ENCODE measurements around the gene HIPK1. TPM values are rescaled to one million over a fixed set of nuclear protein-coding genes. Genes with fewer than 3 reads are reported as not detected.

The HIPK1 gene
- total RNA-seq, 2 experiments from 2014 or later, result 89.3 to 92.7 TPM

- CTCF ChIA-PET, result interaction anchor here (0.7 to 7.4 kb wide), 14 partner anchors 9 to 172 kb away, joined by 3 to 121 read pairs (median 4); partner anchors contain the start of genes AP4B1 and DCLRE1B
- Mint-ChIP-seq H3K27me3 (ENCODE audit: low read depth) (no peaks in the 10 kb centered on the region), H3K4me1 (ENCODE audit: low read depth) (peaks cover 64% of the 10 kb centered on the region), H3K36me3 (ENCODE audit: low read depth) (peaks cover 28% of the 10 kb centered on the region), H3K27ac (peak overlapping the region; percentile 94), H3K4me3 (peak overlapping the region; percentile 91), H3K9me3 (ENCODE audit: insufficient read depth) (no peaks in the 10 kb centered on the region)
- no peak for DNase-seq
- no peak for ATAC-seq
- POLR2A ChIA-PET, result interaction anchor here (0.8 to 5.5 kb wide), 10 partner anchors 9 to 172 kb away, joined by 3 to 110 read pairs (median 10); partner anchors contain the start of genes AP4B1, DCLRE1B, PHTF1 and RSBN1
Measured at GRCh38 chr1:113931451-113931851, 2.3 kb downstream of the HIPK1 start.

GRCh38 chr1:113934006-113934405 lies 4.9 kb downstream of the HIPK1 start:
- Mint-ChIP-seq H3K36me3 (ENCODE audit: low read depth) (peaks cover 38% of the 10 kb centered on the region), H3K27ac (peak overlapping the region; percentile 94), H3K4me3 (peak overlapping the region; percentile 91), H3K9me3 (ENCODE audit: insufficient read depth) (no peaks in the 10 kb centered on the region), H3K27me3 (ENCODE audit: low read depth) (no peaks in the 10 kb centered on the region), H3K4me1 (ENCODE audit: low read depth) (peaks cover 77% of the 10 kb centered on the region)
- DNase-seq (no peak), ATAC-seq (no peak)
- ChIA-PET POLR2A (interaction anchor here (0.7 to 1.3 kb wide), 3 partner anchors 12 to 122 kb away, joined by 3 to 6 read pairs (median 3); partner anchors contain the start of gene RSBN1), CTCF (interaction anchor here (0.6 to 7.4 kb wide), 4 partner anchors 16 to 118 kb away, joined by 3 to 121 read pairs (median 4); no protein-coding TSS in a partner anchor)

DNA sequence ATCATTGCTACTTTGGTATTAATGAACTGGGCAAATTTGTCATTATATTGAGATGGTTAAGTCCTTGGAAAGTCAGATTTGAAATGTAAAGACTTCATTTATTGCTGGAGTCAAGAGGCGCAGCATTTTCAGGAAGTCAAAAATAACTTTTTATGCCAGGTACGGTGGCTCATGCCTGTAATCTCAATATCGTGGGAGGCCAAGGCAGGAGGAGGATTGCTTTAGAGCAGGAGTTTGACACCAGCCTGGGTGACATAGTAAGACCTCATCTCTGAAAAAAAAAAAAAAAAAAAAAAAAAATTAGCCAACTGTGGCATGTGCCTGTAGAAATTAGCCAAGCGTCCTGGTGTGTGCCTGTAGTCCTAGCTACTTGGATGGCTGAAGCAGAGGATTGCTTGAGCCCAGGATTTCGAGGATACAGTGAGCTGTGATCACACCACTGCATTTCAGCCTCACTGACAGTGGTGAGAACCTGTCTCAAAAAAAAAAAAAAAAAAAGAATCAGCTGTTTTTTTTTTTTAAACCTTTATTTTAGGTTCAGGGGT lies 5.5 kb downstream of the HIPK1 start:
- Mint-ChIP-seq H3K27ac (no peak overlapping the region), H3K36me3 (ENCODE audit: low read depth) (peaks cover 43% of the 10 kb centered on the region), H3K9me3 (ENCODE audit: insufficient read depth) (no peaks in the 10 kb centered on the region), H3K4me1 (ENCODE audit: low read depth) (peaks cover 82% of the 10 kb centered on the region), H3K4me3 (no peak overlapping the region), H3K27me3 (ENCODE audit: low read depth) (no peaks in the 10 kb centered on the region)
- ATAC-seq (no peak), DNase-seq (no peak)
- ChIA-PET POLR2A (interaction anchor here (0.5 kb wide), 1 partner anchor 72 kb away, joined by 3 read pairs; no protein-coding TSS in a partner anchor), CTCF (interaction anchor here (0.8 to 7.4 kb wide), 3 partner anchors 15 to 43 kb away, joined by 3 to 121 read pairs (median 6); no protein-coding TSS in a partner anchor)

DNA sequence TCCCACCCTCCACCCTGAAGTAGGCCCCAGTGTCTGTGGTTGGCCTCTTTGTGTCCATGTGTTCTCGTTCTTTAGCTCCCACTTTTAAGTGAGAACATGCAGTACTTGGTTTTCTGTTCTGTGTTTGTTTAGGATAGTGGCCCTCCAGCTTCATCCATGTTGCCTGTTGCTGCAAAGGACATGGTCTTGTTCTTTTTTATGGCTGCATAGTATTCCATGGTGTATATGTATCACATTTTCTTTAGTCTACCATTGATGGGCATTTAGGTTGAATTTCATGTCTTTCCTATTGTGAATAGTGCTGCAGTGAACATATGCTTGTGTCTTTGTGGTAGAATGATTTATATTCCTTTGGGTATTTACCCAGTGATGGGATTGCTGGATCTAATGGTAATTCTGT lies 6.1 kb downstream of the HIPK1 start:
- H3K27me3 Mint-ChIP-seq (ENCODE audit: low read depth), result no peaks in the 10 kb centered on the region
- peaks cover 44% of the 10 kb centered on the region for H3K36me3 Mint-ChIP-seq (ENCODE audit: low read depth)
- no peak for ATAC-seq
- H3K27ac Mint-ChIP-seq, result no peak overlapping the region
- no peak for DNase-seq
- H3K4me3 Mint-ChIP-seq, result no peak overlapping the region
- H3K4me1 Mint-ChIP-seq (ENCODE audit: low read depth), result peaks cover 88% of the 10 kb centered on the region
- POLR2A ChIA-PET, result no interaction called here
- CTCF ChIA-PET, result interaction anchor here (2.8 to 7.4 kb wide), 2 partner anchors 12 to 15 kb away, joined by 20 to 121 read pairs; no protein-coding TSS in a partner anchor
- no peaks in the 10 kb centered on the region for H3K9me3 Mint-ChIP-seq (ENCODE audit: insufficient read depth)

GRCh38 chr1:113935970-113936369 lies 6.8 kb downstream of the HIPK1 start:
- DNase-seq, result no peak
- ChIA-PET POLR2A (no interaction called here), CTCF (interaction anchor here (2.8 kb wide), 1 partner anchor 12 kb away, joined by 20 read pairs; no protein-coding TSS in a partner anchor)
- no peak for ATAC-seq
- H3K27ac Mint-ChIP-seq, result peak overlapping the region; percentile 15
- no peaks in the 10 kb centered on the region for H3K9me3 Mint-ChIP-seq (ENCODE audit: insufficient read depth)
- peaks cover 51% of the 10 kb centered on the region for H3K36me3 Mint-ChIP-seq (ENCODE audit: low read depth)
- H3K4me3 Mint-ChIP-seq, result no peak overlapping the region
- H3K27me3 Mint-ChIP-seq (ENCODE audit: low read depth), result no peaks in the 10 kb centered on the region
- H3K4me1 Mint-ChIP-seq (ENCODE audit: low read depth), result peaks cover 92% of the 10 kb centered on the region

DNA sequence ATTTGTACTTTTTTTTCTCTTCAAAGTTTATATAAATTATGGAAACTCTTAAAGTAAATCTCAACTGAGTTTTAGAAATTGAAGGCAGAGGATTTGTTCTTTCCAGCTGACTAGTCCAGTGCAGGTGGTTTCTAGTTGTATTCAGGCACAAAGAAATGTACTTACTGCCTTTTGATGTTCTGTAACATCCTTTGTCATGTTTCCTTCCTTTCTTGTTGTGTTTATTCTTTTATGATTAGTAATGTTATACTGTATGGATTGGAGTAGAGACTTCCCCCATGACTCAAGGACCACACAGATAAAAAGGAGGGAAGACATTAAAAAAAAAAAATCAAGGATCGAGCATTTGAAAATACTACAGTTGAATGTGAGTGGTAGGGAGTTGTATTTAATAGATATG lies 8.0 kb downstream of the HIPK1 start:
- ATAC-seq, result no peak
- CTCF ChIA-PET, result interaction anchor here (2.8 kb wide), 1 partner anchor 10 kb away, joined by 20 read pairs; no protein-coding TSS in a partner anchor
- Mint-ChIP-seq H3K4me1 (ENCODE audit: low read depth) (peaks cover 88% of the 10 kb centered on the region), H3K27ac (peak overlapping the region; percentile 40), H3K9me3 (ENCODE audit: insufficient read depth) (no peaks in the 10 kb centered on the region), H3K36me3 (ENCODE audit: low read depth) (peaks cover 59% of the 10 kb centered on the region), H3K27me3 (ENCODE audit: low read depth) (no peaks in the 10 kb centered on the region), H3K4me3 (no peak overlapping the region)
- no peak for DNase-seq
- POLR2A ChIA-PET, result no interaction called here

DNA sequence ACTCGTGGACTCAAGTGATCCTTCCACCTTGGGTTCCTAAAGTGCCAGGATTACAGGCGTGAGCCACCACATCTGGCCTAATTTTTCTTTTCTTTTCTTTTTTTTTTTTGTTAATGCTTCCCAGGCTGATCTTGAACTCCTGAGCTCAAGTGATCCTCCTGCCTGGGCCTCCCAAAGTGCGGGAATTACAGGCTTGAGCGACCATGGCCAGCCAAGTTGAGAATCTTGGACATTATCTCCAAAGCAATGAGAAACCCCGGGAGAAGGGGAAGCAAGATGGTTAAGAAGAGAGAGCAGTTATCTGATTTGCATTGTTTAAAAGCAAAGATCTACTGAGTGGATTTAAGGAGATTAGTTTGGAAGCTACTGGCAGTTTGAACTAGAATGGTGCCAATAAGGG lies 9.1 kb downstream of the HIPK1 start:
- H3K36me3 Mint-ChIP-seq (ENCODE audit: low read depth), result peaks cover 63% of the 10 kb centered on the region
- ChIA-PET CTCF (interaction anchor here (0.9 kb wide), 1 partner anchor 9 kb away, joined by 4 read pairs; no protein-coding TSS in a partner anchor), POLR2A (interaction anchor here (1.0 to 4.6 kb wide), 2 partner anchors 8 to 44 kb away, joined by 5 to 49 read pairs; partner anchors contain the start of gene HIPK1)
- H3K9me3 Mint-ChIP-seq (ENCODE audit: insufficient read depth), result no peaks in the 10 kb centered on the region
- H3K27me3 Mint-ChIP-seq (ENCODE audit: low read depth), result no peaks in the 10 kb centered on the region
- DNase-seq (no peak), ATAC-seq (no peak)
- peaks cover 85% of the 10 kb centered on the region for H3K4me1 Mint-ChIP-seq (ENCODE audit: low read depth)
- no peak overlapping the region for H3K4me3 Mint-ChIP-seq
- H3K27ac Mint-ChIP-seq, result peak overlapping the region; percentile 77

- H3K27me3 Mint-ChIP-seq (ENCODE audit: low read depth), result no peaks in the 10 kb centered on the region
Measured at GRCh38 chr1:113940365-113941244, 11.5 kb downstream of the HIPK1 start.

DNA sequence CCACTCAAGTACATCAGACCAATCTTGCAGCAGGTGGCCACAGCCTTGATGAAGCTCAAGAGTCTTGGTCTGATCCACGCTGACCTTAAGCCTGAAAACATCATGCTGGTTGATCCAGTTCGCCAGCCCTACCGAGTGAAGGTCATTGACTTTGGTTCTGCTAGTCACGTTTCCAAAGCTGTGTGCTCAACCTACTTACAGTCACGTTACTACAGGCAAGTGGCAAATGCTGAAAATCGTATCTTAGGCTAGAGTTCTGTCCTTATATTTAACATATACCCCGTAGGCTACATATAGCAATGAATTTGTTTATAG lies 12.1 kb downstream of the HIPK1 start:
- no peaks in the 10 kb centered on the region for H3K9me3 Mint-ChIP-seq (ENCODE audit: insufficient read depth)
- peak overlapping the region; percentile 4 for H3K4me3 Mint-ChIP-seq
- peak; percentile 1 for ATAC-seq
- POLR2A ChIA-PET, result interaction anchor here (0.5 to 4.6 kb wide), 5 partner anchors 8 to 434 kb away, joined by 3 to 49 read pairs (median 3); partner anchors contain the start of gene HIPK1
- H3K27ac Mint-ChIP-seq, result peak overlapping the region; percentile 86
- H3K27me3 Mint-ChIP-seq (ENCODE audit: low read depth), result no peaks in the 10 kb centered on the region
- H3K36me3 Mint-ChIP-seq (ENCODE audit: low read depth), result peaks cover 62% of the 10 kb centered on the region
- CTCF ChIA-PET, result interaction anchor here (1.0 to 3.8 kb wide), 6 partner anchors 11 to 106 kb away, joined by 3 to 48 read pairs (median 7); partner anchors contain the start of gene HIPK1
- H3K4me1 Mint-ChIP-seq (ENCODE audit: low read depth), result peaks cover 76% of the 10 kb centered on the region
- DNase-seq, result no peak

More at GRCh38 chr1:113940365-113941244, 11.5 kb downstream of the HIPK1 start:
- DNase-seq (peak; percentile 73), ATAC-seq (peak; percentile 63)
- Mint-ChIP-seq H3K36me3 (ENCODE audit: low read depth) (peaks cover 62% of the 10 kb centered on the region), H3K27ac (peak overlapping the region; percentile 86), H3K4me1 (ENCODE audit: low read depth) (peaks cover 76% of the 10 kb centered on the region), H3K4me3 (peak overlapping the region; percentile 65), H3K9me3 (ENCODE audit: insufficient read depth) (no peaks in the 10 kb centered on the region)
- ChIA-PET CTCF (interaction anchor here (1.0 to 3.8 kb wide), 6 partner anchors 10 to 105 kb away, joined by 3 to 48 read pairs (median 7); partner anchors contain the start of gene HIPK1), POLR2A (interaction anchor here (0.5 to 4.6 kb wide), 5 partner anchors 8 to 435 kb away, joined by 3 to 49 read pairs (median 3); partner anchors contain the start of gene HIPK1)

DNA sequence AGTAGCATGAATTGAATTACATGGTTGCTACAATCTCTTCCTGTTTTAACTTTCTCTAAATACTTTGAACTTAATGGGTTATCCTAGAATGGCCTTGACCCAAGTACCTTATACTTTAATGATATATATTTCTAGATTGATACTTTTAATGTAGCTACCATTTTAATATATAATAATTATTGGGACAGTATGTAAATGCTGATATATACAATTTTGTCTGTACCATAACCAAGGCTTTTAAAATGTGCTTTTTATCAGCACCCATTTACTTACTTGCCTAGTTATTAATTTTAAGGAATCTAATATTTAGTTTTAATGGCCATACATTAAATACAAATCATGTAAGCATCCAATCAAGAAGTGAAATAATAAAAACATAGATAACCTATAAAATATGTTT lies 13.4 kb downstream of the HIPK1 start:
- Mint-ChIP-seq H3K4me1 (ENCODE audit: low read depth) (peaks cover 76% of the 10 kb centered on the region), H3K36me3 (ENCODE audit: low read depth) (peaks cover 59% of the 10 kb centered on the region)
- CTCF ChIA-PET, result interaction anchor here (3.8 kb wide), 1 partner anchor 12 kb away, joined by 48 read pairs; the partner anchor contains the start of gene HIPK1

More for the DNA sequence above, 13.4 kb downstream of the HIPK1 start:
- DNase-seq (no peak), ATAC-seq (no peak)
- H3K27ac Mint-ChIP-seq, result no peak overlapping the region
- H3K27me3 Mint-ChIP-seq (ENCODE audit: low read depth), result no peaks in the 10 kb centered on the region
- POLR2A ChIA-PET, result interaction anchor here (4.6 kb wide), 1 partner anchor 12 kb away, joined by 49 read pairs; the partner anchor contains the start of gene HIPK1
- no peak overlapping the region for H3K4me3 Mint-ChIP-seq
- H3K9me3 Mint-ChIP-seq (ENCODE audit: insufficient read depth), result no peaks in the 10 kb centered on the region
